Measurements from ENCODE around the gene KIF25. TPM values are rescaled to one million over a fixed set of nuclear protein-coding genes. Genes with fewer than 3 reads are reported as not detected.

Gene KIF25
- total RNA-seq, 5 donors from 2014 or later (not counting 1 experiment from before 2014, with no cell fraction given), result not detected

DNA sequence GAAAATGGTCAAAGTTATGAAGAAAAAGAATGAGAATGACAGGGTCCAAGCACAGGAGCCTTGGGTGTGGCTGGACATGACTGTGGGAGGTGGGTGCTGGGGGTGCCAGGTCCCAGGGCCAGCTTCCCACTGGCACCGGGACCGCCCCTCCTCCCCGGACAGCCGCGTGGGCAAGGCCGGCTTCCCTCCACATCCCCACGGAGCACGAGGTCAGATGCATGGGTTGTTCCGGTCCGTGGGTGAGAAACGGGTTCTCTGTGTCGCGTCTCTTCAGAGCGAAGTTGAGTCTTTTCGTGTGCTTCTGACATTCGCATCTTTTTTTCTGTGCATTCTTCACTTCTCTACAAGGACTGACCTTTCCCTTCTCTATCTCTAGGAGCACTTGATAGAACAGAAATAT lies 30.1 kb downstream of the KIF25 start:
- DNase-seq (no peak), ATAC-seq (replicated peaks in 1 of 4) (no peak)
- Mint-ChIP-seq H3K4me1 (no peaks in the 10 kb centered on the region), H3K27me3 (peaks cover 15 to 24% of the 10 kb centered on the region in 2 donors), H3K36me3 (no peaks in the 10 kb centered on the region), H3K9me3 (peaks cover 0 to 3% (median 0%) of the 10 kb centered on the region in 3 donors), H3K4me3 (no peak overlapping the region), H3K27ac (no peak overlapping the region)
- H3K27me3 ChIP-seq (replicated peaks in 1 of 2; ENCODE audit: control insufficient read depth in 2 of 2, extremely low read depth in 1 of 2, insufficient read depth in 2 of 2, low read length in 1 of 2), result peaks cover 0 to 11% of the 10 kb centered on the region in 2 experiments
- ChIA-PET CTCF (no interaction called here), POLR2A (no interaction called here)
- H3K27ac ChIP-seq (ENCODE audit: low read length), result no peak overlapping the region
- no peaks in the 10 kb centered on the region for H3K36me3 ChIP-seq (ENCODE audit: control insufficient read depth in 2 of 2, extremely low read depth in 1 of 2, insufficient read depth in 1 of 2, low read length in 1 of 2)
- H3K4me3 ChIP-seq (ENCODE audit: control insufficient read depth in 1 of 2, extremely low read depth in 1 of 2, low read length in 1 of 2), result no peak overlapping the region
- 87% methylated on average over 14 of the region's 16 CpGs for WGBS (ENCODE audit: insufficient coverage)
- H3K4me1 ChIP-seq (ENCODE audit: control insufficient read depth in 1 of 2, extremely low read depth in 1 of 2, insufficient read depth in 2 of 2, low read length in 2 of 2), result no peaks in the 10 kb centered on the region
- H3K9me3 ChIP-seq, result no peaks in the 10 kb centered on the region

DNA sequence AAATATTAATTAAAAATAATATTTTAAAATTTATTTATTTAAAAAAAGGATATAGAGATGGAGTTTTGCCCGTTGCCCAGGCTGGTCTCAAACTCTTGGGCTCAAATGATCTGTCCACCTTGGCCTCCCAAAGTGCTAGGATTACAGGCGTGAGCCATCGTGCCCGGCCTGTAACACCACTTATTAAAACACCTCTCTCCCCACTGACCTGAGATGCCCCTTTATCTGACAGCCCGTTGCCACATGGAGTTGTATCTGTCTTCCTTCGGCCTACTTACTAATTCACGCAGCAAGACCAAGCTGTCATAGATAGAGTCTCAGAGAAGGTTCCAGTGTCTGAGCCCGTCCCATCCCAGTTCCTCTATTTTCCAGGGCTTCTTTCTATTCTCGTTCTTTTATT lies 30.7 kb downstream of the KIF25 start:
- no peak overlapping the region for H3K27ac Mint-ChIP-seq
- peaks cover 0 to 11% of the 10 kb centered on the region in 2 experiments for H3K27me3 ChIP-seq (replicated peaks in 1 of 2; ENCODE audit: control insufficient read depth in 2 of 2, extremely low read depth in 1 of 2, insufficient read depth in 2 of 2, low read length in 1 of 2)
- H3K36me3 Mint-ChIP-seq, result no peaks in the 10 kb centered on the region
- H3K27ac ChIP-seq (ENCODE audit: low read length), result no peak overlapping the region
- no peak overlapping the region for H3K4me3 Mint-ChIP-seq
- H3K36me3 ChIP-seq (ENCODE audit: control insufficient read depth in 2 of 2, extremely low read depth in 1 of 2, insufficient read depth in 1 of 2, low read length in 1 of 2), result no peaks in the 10 kb centered on the region
- CTCF ChIA-PET, result no interaction called here
- POLR2A ChIA-PET, result no interaction called here
- H3K27me3 Mint-ChIP-seq, result peaks cover 15 to 25% of the 10 kb centered on the region in 2 donors
- ATAC-seq (replicated peaks in 1 of 4) (no peak), DNase-seq (no peak)
- WGBS (ENCODE audit: insufficient coverage), result 89% methylated on average over 6 of the region's 9 CpGs
- H3K9me3 Mint-ChIP-seq, result peaks cover 0 to 3% (median 0%) of the 10 kb centered on the region in 3 donors
- no peaks in the 10 kb centered on the region for H3K4me1 Mint-ChIP-seq
- no peaks in the 10 kb centered on the region for H3K9me3 ChIP-seq
- no peak overlapping the region for H3K4me3 ChIP-seq (ENCODE audit: control insufficient read depth in 1 of 2, extremely low read depth in 1 of 2, low read length in 1 of 2)
- no peaks in the 10 kb centered on the region for H3K4me1 ChIP-seq (ENCODE audit: control insufficient read depth in 1 of 2, extremely low read depth in 1 of 2, insufficient read depth in 2 of 2, low read length in 2 of 2)

- no peaks in the 10 kb centered on the region for H3K4me1 ChIP-seq (ENCODE audit: control insufficient read depth in 1 of 2, extremely low read depth in 1 of 2, insufficient read depth in 2 of 2, low read length in 2 of 2)
- ATAC-seq (replicated peaks in 1 of 4), result no peak
Observed at GRCh38 chr6:168029459-168030217, 32.2 kb downstream of the KIF25 start.

DNA sequence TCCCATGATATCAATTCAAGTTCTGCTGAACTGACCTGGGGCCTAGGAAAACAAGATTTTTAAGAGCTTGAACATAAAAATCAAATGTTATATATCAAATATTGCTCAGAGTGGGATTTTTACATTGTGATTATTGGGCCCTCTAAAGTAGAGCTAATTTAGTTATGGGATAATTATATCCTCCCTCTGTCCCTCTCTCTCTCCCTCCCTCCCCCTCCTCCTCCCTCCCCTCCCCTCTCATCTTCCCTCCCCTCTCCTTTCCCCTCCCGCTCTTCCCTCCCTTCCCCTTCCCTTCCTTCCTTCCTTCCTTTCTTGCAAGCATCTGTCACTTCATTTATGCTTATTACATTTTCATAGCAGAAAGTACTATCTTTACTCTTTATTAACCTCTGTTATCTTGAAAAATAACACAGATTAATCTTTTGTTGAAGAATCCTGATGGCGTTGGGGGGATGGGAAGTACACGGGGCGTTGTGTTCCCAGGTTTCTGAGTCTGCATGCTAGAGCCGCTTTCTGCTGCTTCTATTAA lies 32.8 kb downstream of the KIF25 start:
- Histone ChIP-seq H3K36me3 (ENCODE audit: control insufficient read depth in 2 of 2, extremely low read depth in 1 of 2, insufficient read depth in 1 of 2, low read length in 1 of 2) (no peaks in the 10 kb centered on the region), H3K4me1 (ENCODE audit: control insufficient read depth in 1 of 2, extremely low read depth in 1 of 2, insufficient read depth in 2 of 2, low read length in 2 of 2) (no peaks in the 10 kb centered on the region), H3K4me3 (ENCODE audit: control insufficient read depth in 1 of 2, extremely low read depth in 1 of 2, low read length in 1 of 2) (no peak overlapping the region), H3K27me3 (replicated peaks in 1 of 2; ENCODE audit: control insufficient read depth in 2 of 2, extremely low read depth in 1 of 2, insufficient read depth in 2 of 2, low read length in 1 of 2) (peaks cover 0 to 26% of the 10 kb centered on the region in 2 experiments), H3K27ac (ENCODE audit: low read length) (no peak overlapping the region), H3K9me3 (no peaks in the 10 kb centered on the region)
- Mint-ChIP-seq H3K4me3 (no peak overlapping the region), H3K9me3 (peaks cover 0 to 3% (median 0%) of the 10 kb centered on the region in 3 donors), H3K4me1 (peaks cover 0 to 4% (median 0%) of the 10 kb centered on the region in 3 donors), H3K27me3 (peaks cover 25 to 39% of the 10 kb centered on the region in 2 donors), H3K27ac (no peak overlapping the region), H3K36me3 (no peaks in the 10 kb centered on the region)
- ChIA-PET CTCF (no interaction called here), POLR2A (no interaction called here)
- DNase-seq (no peak), ATAC-seq (replicated peaks in 1 of 4) (no peak)
- 91% methylated on average over 4 of the region's 5 CpGs for WGBS (ENCODE audit: insufficient coverage)

More at GRCh38 chr6:168029459-168030217, 32.2 kb downstream of the KIF25 start:
- H3K27ac Mint-ChIP-seq, result no peak overlapping the region
- CTCF ChIA-PET, result no interaction called here
- H3K36me3 Mint-ChIP-seq, result no peaks in the 10 kb centered on the region
- H3K9me3 Mint-ChIP-seq, result peaks cover 0 to 3% (median 0%) of the 10 kb centered on the region in 3 donors
- peaks cover 0 to 21% of the 10 kb centered on the region in 2 experiments for H3K27me3 ChIP-seq (replicated peaks in 1 of 2; ENCODE audit: control insufficient read depth in 2 of 2, extremely low read depth in 1 of 2, insufficient read depth in 2 of 2, low read length in 1 of 2)
- peaks cover 23 to 34% of the 10 kb centered on the region in 2 donors for H3K27me3 Mint-ChIP-seq
- H3K36me3 ChIP-seq (ENCODE audit: control insufficient read depth in 2 of 2, extremely low read depth in 1 of 2, insufficient read depth in 1 of 2, low read length in 1 of 2), result no peaks in the 10 kb centered on the region
- H3K9me3 ChIP-seq, result no peaks in the 10 kb centered on the region
- H3K4me3 ChIP-seq (ENCODE audit: control insufficient read depth in 1 of 2, extremely low read depth in 1 of 2, low read length in 1 of 2), result no peak overlapping the region
- H3K27ac ChIP-seq (ENCODE audit: low read length), result no peak overlapping the region
- POLR2A ChIA-PET, result no interaction called here
- WGBS (ENCODE audit: insufficient coverage), result 53% methylated on average over 11 of the region's 14 CpGs
- no peak overlapping the region for H3K4me3 Mint-ChIP-seq
- DNase-seq, result no peak
- H3K4me1 Mint-ChIP-seq, result no peaks in the 10 kb centered on the region

GRCh38 chr6:168030908-168031307 lies 33.4 kb downstream of the KIF25 start:
- no peak for DNase-seq
- Histone ChIP-seq H3K27me3 (replicated peaks in 1 of 2; ENCODE audit: control insufficient read depth in 2 of 2, extremely low read depth in 1 of 2, insufficient read depth in 2 of 2, low read length in 1 of 2) (peaks cover 1 to 29% of the 10 kb centered on the region in 2 experiments), H3K36me3 (ENCODE audit: control insufficient read depth in 2 of 2, extremely low read depth in 1 of 2, insufficient read depth in 1 of 2, low read length in 1 of 2) (no peaks in the 10 kb centered on the region), H3K4me1 (ENCODE audit: control insufficient read depth in 1 of 2, extremely low read depth in 1 of 2, insufficient read depth in 2 of 2, low read length in 2 of 2) (no peaks in the 10 kb centered on the region), H3K9me3 (no peaks in the 10 kb centered on the region), H3K27ac (ENCODE audit: low read length) (no peak overlapping the region), H3K4me3 (ENCODE audit: control insufficient read depth in 1 of 2, extremely low read depth in 1 of 2, low read length in 1 of 2) (no peak overlapping the region)
- WGBS (ENCODE audit: insufficient coverage), result no CpG with 5 or more reads among the region's 2 CpGs
- no peak overlapping the region for H3K4me3 Mint-ChIP-seq
- H3K36me3 Mint-ChIP-seq, result no peaks in the 10 kb centered on the region
- ATAC-seq (replicated peaks in 1 of 4), result no peak
- H3K9me3 Mint-ChIP-seq, result peaks cover 0 to 3% (median 0%) of the 10 kb centered on the region in 3 donors
- no peak overlapping the region for H3K27ac Mint-ChIP-seq
- peaks cover 0 to 6% (median 4%) of the 10 kb centered on the region in 3 donors for H3K4me1 Mint-ChIP-seq
- ChIA-PET CTCF (no interaction called here), POLR2A (no interaction called here)
- peaks cover 27 to 40% of the 10 kb centered on the region in 2 donors for H3K27me3 Mint-ChIP-seq

- Mint-ChIP-seq H3K27me3 (peaks cover 27 to 44% of the 10 kb centered on the region in 2 donors), H3K4me3 (no peak overlapping the region), H3K4me1 (peaks cover 0 to 8% (median 6%) of the 10 kb centered on the region in 3 donors), H3K36me3 (no peaks in the 10 kb centered on the region), H3K9me3 (peaks cover 0 to 3% (median 0%) of the 10 kb centered on the region in 3 donors), H3K27ac (no peak overlapping the region)
- no peak for DNase-seq
- 86% methylated on average over 11 of the region's 14 CpGs for WGBS (ENCODE audit: insufficient coverage)
- Histone ChIP-seq H3K27me3 (replicated peaks in 1 of 2; ENCODE audit: control insufficient read depth in 2 of 2, extremely low read depth in 1 of 2, insufficient read depth in 2 of 2, low read length in 1 of 2) (peaks cover 2 to 30% of the 10 kb centered on the region in 2 experiments), H3K27ac (ENCODE audit: low read length) (no peak overlapping the region), H3K36me3 (ENCODE audit: control insufficient read depth in 2 of 2, extremely low read depth in 1 of 2, insufficient read depth in 1 of 2, low read length in 1 of 2) (no peaks in the 10 kb centered on the region), H3K9me3 (no peaks in the 10 kb centered on the region), H3K4me1 (ENCODE audit: control insufficient read depth in 1 of 2, extremely low read depth in 1 of 2, insufficient read depth in 2 of 2, low read length in 2 of 2) (no peaks in the 10 kb centered on the region), H3K4me3 (ENCODE audit: control insufficient read depth in 1 of 2, extremely low read depth in 1 of 2, low read length in 1 of 2) (no peak overlapping the region)
- ChIA-PET CTCF (no interaction called here), POLR2A (no interaction called here)
- ATAC-seq (replicated peaks in 1 of 4), result no peak
Observed at GRCh38 chr6:168031411-168031971, 34.0 kb downstream of the KIF25 start.

All from T-cell (primary cell).